Measurements from ENCODE around the gene SSR1. TPM values are rescaled to one million over a fixed set of nuclear protein-coding genes. Genes with fewer than 3 reads are reported as not detected.
A peak's percentile ranks its signal among the peaks of the same experiment; 100 is the strongest.

The SSR1 gene
- total RNA-seq, 2 experiments from 2014 or later = 119 to 163 TPM

DNA sequence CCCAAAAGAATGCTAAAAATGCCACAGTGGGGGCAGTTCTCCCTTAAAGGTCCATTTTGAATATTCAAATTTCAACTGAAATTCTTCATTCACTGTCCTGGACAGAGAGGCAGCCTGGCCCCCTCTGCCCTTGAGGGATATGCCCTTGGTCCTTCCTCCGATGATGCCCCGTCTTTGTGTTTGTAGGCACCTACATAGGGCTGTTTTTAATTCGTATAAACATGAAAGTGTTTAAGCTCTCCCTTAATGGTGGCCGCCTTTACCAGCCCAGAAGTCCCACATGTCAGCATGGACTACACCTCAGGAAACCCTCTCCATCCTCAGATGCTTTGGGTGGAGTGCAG, 70.2 kb downstream of the SSR1 start:
- no peaks in the 10 kb centered on the region for H3K9me3 Mint-ChIP-seq (ENCODE audit: low read depth)
- H3K27me3 Mint-ChIP-seq = no peaks in the 10 kb centered on the region
- no peak overlapping the region for H3K4me3 Mint-ChIP-seq
- H3K36me3 Mint-ChIP-seq = peaks cover 8% of the 10 kb centered on the region
- CTCF ChIA-PET = interaction anchor here (0.6 to 2.2 kb wide), 13 partner anchors 9 to 684 kb away, joined by 3 to 10 read pairs (median 4); no protein-coding TSS in a partner anchor
- peaks cover 6% of the 10 kb centered on the region for H3K4me1 Mint-ChIP-seq
- DNase-seq (no peak), ATAC-seq (no peak)
- H3K27ac Mint-ChIP-seq = peak overlapping the region; percentile 64

DNA sequence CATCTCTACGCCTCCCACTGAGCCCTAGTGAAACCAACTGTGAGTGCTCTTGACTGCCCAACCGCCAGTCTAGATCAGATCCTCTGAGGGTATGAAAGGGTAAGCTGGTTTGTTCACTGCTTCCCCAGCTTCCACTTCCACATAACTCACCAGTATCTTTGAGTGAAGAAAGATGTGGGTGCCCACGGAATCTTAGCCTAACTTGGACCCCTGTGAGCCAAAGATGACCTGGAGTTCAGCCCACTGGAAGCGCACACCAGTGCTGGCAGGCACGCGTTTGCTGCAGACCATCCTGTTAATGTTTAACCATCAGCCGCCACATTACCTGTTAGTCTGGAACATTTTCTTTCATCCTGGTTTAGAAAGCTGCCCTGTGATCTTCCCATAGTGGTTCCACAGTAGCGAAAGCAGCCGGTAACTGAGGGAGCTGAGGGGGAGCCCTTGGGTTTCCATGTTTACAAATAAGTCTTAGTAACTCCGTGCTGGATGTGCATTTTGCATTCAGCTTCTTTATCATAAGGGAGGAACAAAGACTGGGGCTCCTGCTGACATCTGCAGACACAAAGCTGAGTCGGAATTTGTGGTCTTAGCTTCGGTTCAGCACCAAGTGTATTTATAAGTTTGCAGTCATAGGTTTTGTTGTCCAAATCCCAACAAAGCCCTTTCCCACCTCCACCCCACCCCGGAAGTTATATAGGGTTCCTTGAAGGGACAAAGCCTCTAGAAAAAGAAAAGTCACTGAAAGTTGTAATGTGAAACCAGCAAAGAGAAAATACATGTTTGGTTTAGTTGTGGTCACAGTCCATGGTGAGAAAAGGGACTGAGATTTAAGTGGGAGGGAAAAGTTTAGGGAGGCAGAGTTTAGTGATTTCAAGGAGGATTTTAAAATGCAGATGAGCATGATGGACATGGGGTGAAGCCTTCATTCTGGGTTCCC, 71.0 kb downstream of the SSR1 start:
- DNase-seq = no peak
- CTCF ChIA-PET = interaction anchor here (0.8 to 2.2 kb wide), 8 partner anchors 9 to 565 kb away, joined by 3 to 10 read pairs (median 4); no protein-coding TSS in a partner anchor
- H3K27me3 Mint-ChIP-seq = no peaks in the 10 kb centered on the region
- no peaks in the 10 kb centered on the region for H3K9me3 Mint-ChIP-seq (ENCODE audit: low read depth)
- H3K4me1 Mint-ChIP-seq = peaks cover 6% of the 10 kb centered on the region
- ATAC-seq = no peak
- H3K36me3 Mint-ChIP-seq = peaks cover 8% of the 10 kb centered on the region
- peak overlapping the region; percentile 8 for H3K27ac Mint-ChIP-seq
- H3K4me3 Mint-ChIP-seq = no peak overlapping the region

DNA sequence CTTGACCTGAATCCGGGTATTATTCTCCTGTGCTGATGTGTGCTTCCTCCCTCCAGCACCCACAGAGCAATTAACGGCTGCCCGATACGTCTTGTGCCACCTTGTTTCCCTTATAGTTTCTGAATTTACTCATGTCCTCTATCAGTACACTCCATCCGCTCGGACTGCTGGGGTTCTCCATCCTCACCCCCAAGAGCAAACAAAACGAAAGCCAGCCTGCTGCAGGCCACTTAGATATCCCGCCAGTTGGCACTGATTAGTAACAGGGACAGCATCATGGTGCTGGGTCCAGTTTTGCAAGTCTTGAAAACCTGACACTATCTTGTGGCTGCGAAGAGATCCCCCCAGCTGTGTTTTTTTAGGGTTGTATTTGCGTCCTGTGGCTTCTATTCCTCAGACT, 71.8 kb downstream of the SSR1 start:
- DNase-seq (no peak), ATAC-seq (no peak)
- Mint-ChIP-seq H3K4me3 (no peak overlapping the region), H3K9me3 (ENCODE audit: low read depth) (no peaks in the 10 kb centered on the region), H3K4me1 (peaks cover 8% of the 10 kb centered on the region), H3K36me3 (peaks cover 8% of the 10 kb centered on the region), H3K27ac (no peak overlapping the region), H3K27me3 (no peaks in the 10 kb centered on the region)
- CTCF ChIA-PET = interaction anchor here (0.9 to 1.1 kb wide), 2 partner anchors 154 to 564 kb away, joined by 4 read pairs; no protein-coding TSS in a partner anchor

DNA sequence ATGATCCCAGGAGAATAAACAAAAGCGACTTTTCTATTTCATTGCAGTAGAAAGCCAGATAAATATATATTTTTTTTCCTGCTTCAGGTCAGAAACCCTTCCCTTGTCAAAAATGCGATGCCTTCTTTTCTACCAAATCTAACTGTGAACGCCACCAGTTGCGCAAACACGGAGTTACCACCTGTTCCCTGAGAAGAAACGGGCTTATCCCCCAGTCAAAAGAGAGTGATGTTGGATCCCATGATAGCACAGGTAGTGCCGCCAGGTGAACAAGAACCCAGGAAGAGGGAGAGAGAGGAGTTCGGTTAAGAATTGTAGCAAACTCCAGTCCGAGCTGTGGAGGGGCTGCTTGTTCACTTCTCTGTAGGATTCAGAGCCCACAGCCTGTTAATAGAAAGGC, 72.6 kb downstream of the SSR1 start:
- ATAC-seq = no peak

DNA sequence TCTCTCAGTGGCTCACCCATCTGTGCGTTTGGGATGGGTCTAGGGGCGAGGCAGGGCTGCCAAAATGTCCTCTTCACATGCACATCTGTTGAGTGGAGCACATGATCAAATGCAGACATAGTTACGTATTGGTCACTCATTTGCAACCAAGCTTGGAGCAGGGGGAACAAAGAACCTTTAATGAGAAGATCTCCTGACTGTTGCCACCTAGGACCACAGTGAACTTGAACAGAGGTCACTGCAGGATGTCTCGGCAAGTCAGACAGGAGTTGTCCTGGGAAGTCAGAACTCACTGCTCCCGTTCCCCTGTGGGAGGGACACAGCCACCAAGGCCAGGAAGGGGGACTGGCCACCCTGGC, 73.4 kb downstream of the SSR1 start:
- Mint-ChIP-seq H3K4me1 (peaks cover 11% of the 10 kb centered on the region), H3K27me3 (no peaks in the 10 kb centered on the region), H3K36me3 (peaks cover 8% of the 10 kb centered on the region), H3K9me3 (ENCODE audit: low read depth) (no peaks in the 10 kb centered on the region), H3K27ac (no peak overlapping the region), H3K4me3 (no peak overlapping the region)
- no peak for ATAC-seq
- DNase-seq = no peak
- CTCF ChIA-PET = interaction anchor here (0.7 to 1.9 kb wide), 8 partner anchors 10 to 562 kb away, joined by 3 to 6 read pairs (median 4); no protein-coding TSS in a partner anchor

More for the DNA sequence above, 72.6 kb downstream of the SSR1 start:
- CTCF ChIA-PET = no interaction called here
- Mint-ChIP-seq H3K4me3 (no peak overlapping the region), H3K27me3 (no peaks in the 10 kb centered on the region), H3K4me1 (peaks cover 11% of the 10 kb centered on the region), H3K27ac (no peak overlapping the region), H3K9me3 (ENCODE audit: low read depth) (no peaks in the 10 kb centered on the region), H3K36me3 (peaks cover 8% of the 10 kb centered on the region)
- DNase-seq = no peak

DNA sequence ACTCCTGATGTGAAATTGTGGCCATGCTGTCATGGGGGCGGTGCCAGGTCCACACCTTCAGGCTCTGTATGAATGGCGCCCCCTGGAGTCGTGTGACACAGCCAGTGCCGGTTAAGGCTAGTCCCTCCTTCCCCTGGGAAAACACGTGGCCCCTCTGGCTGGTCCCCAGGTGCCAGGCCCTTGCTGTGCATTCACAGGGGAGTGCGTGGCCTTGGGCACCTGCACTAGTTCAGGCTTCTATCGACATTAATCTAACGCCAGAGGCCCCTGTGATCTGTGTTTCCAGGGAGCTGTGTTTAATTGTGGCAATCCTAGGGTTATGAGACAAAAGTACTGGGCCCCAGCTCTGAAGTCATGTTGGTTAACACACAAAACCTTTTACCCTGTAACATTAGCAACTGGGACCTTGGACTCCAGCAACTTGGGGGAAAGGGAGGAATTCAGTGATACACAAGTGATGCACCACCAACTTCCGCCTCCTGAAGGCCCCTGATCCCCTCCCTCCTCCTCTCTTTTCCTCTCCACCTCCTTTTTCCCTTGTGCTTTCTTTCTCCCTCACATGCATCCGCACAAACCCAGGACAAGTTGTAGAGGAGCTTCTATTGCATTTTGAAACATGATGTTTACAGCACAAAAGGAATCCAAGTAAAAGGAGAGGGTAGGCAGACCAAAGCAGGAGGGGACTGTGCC, 74.0 kb downstream of the SSR1 start:
- Mint-ChIP-seq H3K27me3 (no peaks in the 10 kb centered on the region), H3K36me3 (peaks cover 8% of the 10 kb centered on the region), H3K4me3 (no peak overlapping the region), H3K9me3 (ENCODE audit: low read depth) (no peaks in the 10 kb centered on the region), H3K4me1 (peaks cover 11% of the 10 kb centered on the region), H3K27ac (no peak overlapping the region)
- DNase-seq = peak; percentile 82
- peak; percentile 75 for ATAC-seq
- CTCF ChIA-PET = interaction anchor here (0.7 to 1.9 kb wide), 11 partner anchors 10 to 562 kb away, joined by 3 to 6 read pairs (median 3); no protein-coding TSS in a partner anchor

DNA sequence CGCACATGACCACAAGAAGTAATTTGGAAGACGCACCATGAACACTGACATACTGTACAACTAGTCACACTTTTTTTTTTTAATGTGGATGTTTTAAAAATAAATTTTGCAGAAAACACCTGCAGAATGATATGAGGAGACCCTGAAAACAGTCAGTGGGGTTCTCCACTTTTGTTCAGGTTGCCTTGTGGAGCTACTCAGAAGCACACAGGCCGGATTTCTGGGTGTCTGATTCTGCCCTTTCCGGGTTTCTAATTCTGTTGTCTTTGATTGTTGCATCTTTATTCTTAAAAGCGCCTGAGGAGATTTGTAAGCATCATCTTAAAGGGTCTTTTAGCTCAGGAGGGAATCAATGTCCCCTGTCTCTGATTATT, 74.5 kb downstream of the SSR1 start:
- no peaks in the 10 kb centered on the region for H3K9me3 Mint-ChIP-seq (ENCODE audit: low read depth)

DNA sequence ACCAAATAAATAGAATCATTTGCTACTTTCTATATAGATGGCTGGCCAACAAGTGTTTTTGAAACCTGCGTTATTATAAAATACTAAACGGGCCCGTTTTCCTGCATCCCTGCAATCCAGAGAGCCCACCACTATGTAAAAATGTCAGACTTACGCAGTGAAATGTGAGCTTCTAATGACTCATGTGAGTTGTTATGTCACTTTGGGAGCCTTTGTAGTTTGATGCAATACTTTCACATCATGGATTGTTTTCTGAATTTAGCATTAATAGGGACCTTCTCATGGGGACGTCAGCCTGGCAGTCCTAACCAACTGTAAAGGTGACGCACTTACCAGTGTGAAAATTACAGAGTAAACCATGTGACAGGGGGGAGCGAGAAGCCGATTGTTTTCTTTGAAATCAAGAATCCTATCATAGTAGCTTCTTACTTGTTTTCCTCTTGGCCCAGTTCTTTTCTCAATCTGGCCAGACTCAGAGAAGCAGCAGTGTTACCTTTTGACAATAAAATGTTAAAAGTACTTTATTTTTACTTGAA, 75.3 kb downstream of the SSR1 start:
- no peak for ATAC-seq
- no peak for DNase-seq
- CTCF ChIA-PET = interaction anchor here (0.9 to 1.9 kb wide), 2 partner anchors 9 to 17 kb away, joined by 4 to 6 read pairs; no protein-coding TSS in a partner anchor
- peaks cover 13% of the 10 kb centered on the region for H3K4me1 Mint-ChIP-seq
- no peak overlapping the region for H3K4me3 Mint-ChIP-seq
- H3K27ac Mint-ChIP-seq = no peak overlapping the region
- no peaks in the 10 kb centered on the region for H3K9me3 Mint-ChIP-seq (ENCODE audit: low read depth)
- H3K36me3 Mint-ChIP-seq = peaks cover 10% of the 10 kb centered on the region
- H3K27me3 Mint-ChIP-seq = no peaks in the 10 kb centered on the region

More for the DNA sequence above, 74.5 kb downstream of the SSR1 start:
- H3K4me3 Mint-ChIP-seq = no peak overlapping the region
- CTCF ChIA-PET = interaction anchor here (0.9 to 1.9 kb wide), 10 partner anchors 9 to 561 kb away, joined by 3 to 6 read pairs (median 4); no protein-coding TSS in a partner anchor
- DNase-seq (no peak), ATAC-seq (no peak)
- H3K4me1 Mint-ChIP-seq = peaks cover 16% of the 10 kb centered on the region
- H3K27me3 Mint-ChIP-seq = no peaks in the 10 kb centered on the region
- peaks cover 10% of the 10 kb centered on the region for H3K36me3 Mint-ChIP-seq
- H3K27ac Mint-ChIP-seq = no peak overlapping the region

DNA sequence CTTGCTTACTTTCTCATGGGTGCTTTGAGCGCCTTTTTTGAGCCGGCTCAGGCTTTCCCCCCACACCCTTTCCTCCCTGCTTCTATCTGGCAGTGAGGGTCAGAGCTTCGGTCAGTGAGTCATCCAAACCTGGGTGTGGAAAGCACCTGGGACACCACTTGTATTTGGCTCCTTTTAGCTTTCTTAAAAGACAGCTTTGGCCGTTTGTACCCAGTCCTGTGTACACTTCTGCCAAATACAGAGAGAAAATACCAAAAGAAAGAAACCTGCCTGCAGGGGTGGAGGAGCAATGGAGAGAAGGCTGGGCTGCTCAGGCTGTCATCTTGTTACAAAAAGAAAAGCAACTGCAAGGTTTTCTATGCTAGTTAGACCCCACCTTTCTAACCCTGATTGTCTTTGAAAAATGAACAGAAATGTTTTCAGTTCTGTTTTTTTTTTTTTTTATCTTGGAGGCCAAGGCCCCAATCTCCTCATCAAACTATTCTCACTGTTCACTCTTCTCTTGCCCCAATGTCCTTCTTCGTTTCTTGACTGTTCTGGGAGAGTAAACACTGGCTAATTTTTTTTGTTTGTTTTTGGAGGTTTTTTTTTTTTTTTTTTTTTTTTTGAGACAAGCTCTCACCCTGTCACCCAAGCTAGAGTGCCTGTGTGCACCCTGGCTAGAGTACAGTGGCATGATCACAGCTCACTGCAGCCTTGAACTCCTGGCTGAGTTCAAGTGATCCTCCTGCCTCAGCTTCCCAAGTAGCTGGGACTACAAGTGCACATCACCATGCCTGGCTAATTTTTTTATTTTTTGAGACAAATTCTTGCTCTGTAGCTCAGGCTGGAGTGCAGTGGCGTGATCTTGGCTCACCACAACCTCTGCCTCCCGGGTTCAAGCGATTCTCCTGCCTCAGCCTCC, 76.4 kb downstream of the SSR1 start:
- ATAC-seq (no peak), DNase-seq (no peak)
- CTCF ChIA-PET = no interaction called here
- peaks cover 13% of the 10 kb centered on the region for H3K36me3 Mint-ChIP-seq
- peaks cover 18% of the 10 kb centered on the region for H3K4me1 Mint-ChIP-seq
- no peaks in the 10 kb centered on the region for H3K9me3 Mint-ChIP-seq (ENCODE audit: low read depth)
- no peaks in the 10 kb centered on the region for H3K27me3 Mint-ChIP-seq
- no peak overlapping the region for H3K27ac Mint-ChIP-seq
- H3K4me3 Mint-ChIP-seq = no peak overlapping the region

DNA sequence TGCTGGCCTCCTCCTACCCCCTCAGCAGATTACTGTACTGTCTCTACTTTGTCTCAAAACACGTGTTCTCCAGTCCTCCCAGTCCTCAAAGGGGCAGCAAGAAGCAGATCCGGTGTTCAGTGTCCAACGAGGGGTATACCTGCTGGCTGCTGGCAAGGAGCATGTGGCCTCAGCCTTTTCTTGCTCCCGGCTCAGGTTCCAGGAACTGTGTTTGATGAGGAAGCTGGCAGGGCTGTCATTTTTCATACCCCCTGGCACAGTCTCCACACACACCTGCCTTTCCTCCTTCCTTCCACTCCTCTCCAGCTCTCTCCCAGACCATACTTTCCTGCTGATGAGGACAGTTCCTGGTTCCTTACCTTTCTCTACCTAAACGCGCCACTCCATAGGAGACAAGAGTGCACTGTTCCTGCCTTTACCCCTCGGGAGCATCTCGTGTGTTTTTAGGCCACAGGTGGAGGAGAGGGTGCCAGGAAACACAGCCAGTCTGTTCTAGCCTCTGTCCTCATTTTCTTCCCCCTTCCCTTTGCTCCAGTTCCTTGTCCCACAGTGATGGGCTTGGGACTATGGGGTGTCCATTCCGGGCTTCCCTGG, 77.2 kb downstream of the SSR1 start:
- Mint-ChIP-seq H3K4me3 (no peak overlapping the region), H3K9me3 (ENCODE audit: low read depth) (no peaks in the 10 kb centered on the region), H3K27ac (no peak overlapping the region), H3K4me1 (peaks cover 18% of the 10 kb centered on the region), H3K36me3 (peaks cover 14% of the 10 kb centered on the region), H3K27me3 (no peaks in the 10 kb centered on the region)
- ATAC-seq = no peak
- no peak for DNase-seq
- CTCF ChIA-PET = no interaction called here

DNA sequence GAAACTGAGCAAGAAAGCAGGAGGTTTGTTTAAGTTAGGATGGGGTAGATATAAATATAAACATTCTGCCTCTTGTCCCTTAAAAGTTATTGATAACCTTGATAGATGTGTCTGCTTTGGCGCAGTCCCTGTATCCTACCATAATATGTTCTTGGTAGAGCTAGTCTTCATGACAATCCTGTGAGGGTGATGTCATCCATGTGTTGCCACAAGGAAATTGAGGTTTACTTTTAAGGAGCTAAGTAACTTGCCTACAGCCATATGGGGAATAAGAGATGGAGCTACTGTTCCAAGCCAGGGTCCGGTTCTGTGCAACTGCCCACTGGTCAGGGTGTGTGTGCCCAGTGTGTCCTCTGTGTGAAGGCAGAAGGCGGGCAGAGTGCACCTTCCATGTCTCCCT, 78.5 kb downstream of the SSR1 start:
- ATAC-seq (no peak), DNase-seq (no peak)
- H3K27ac Mint-ChIP-seq = no peak overlapping the region
- no peaks in the 10 kb centered on the region for H3K9me3 Mint-ChIP-seq (ENCODE audit: low read depth)
- H3K4me1 Mint-ChIP-seq = peaks cover 18% of the 10 kb centered on the region
- no peaks in the 10 kb centered on the region for H3K27me3 Mint-ChIP-seq
- no peak overlapping the region for H3K4me3 Mint-ChIP-seq
- CTCF ChIA-PET = interaction anchor here (1.1 to 2.2 kb wide), 2 partner anchors 147 to 558 kb away, joined by 3 to 5 read pairs; no protein-coding TSS in a partner anchor
- H3K36me3 Mint-ChIP-seq = peaks cover 18% of the 10 kb centered on the region

DNA sequence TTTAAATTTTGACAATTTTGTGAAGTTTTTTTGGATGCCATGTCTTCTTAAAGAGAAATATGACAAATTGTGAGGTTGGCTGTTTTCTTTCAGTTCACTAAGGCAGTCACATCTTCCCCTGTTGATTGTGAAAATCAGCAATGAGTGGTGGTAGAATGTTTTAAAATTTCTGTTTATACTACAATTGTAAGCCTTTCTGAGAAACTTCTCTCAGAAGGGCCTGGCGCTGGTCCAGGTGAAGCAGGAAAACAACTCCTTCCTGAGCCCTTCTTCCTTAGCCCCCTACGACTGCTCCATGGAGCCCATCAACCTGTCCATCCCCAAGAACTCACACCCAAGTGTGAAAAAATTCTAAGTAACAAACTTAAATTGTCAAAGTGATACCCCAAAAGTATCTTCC, 80.6 kb downstream of the SSR1 start:
- Mint-ChIP-seq H3K9me3 (ENCODE audit: low read depth) (no peaks in the 10 kb centered on the region), H3K36me3 (peaks cover 26% of the 10 kb centered on the region)

More for the DNA sequence above, 80.6 kb downstream of the SSR1 start:
- Mint-ChIP-seq H3K27ac (no peak overlapping the region), H3K27me3 (no peaks in the 10 kb centered on the region), H3K4me3 (no peak overlapping the region), H3K4me1 (peaks cover 18% of the 10 kb centered on the region)
- no peak for ATAC-seq
- CTCF ChIA-PET = interaction anchor here (1.0 to 1.8 kb wide), 2 partner anchors 11 kb away, joined by 3 to 8 read pairs; no protein-coding TSS in a partner anchor
- DNase-seq = no peak
